SW480 (cell line): ENCODE measurements around the gene FAM135A.
A peak's percentile ranks its signal among the peaks of the same experiment; 100 is the strongest.
"Not testable (repeated sequence)": the region's sequence is repeated elsewhere in the genome, so short reads cannot be mapped to it uniquely, and the experiment has no call there.

Source experiments
- DNase-seq: peaks from one replicate; pipeline ENCODE4 v3.0.0-alpha.2; 2016; ENCODE audit warnings: low spot score

Gene FAM135A

GRCh38 chr6:70547313-70547712 is 134.0 kb downstream of the FAM135A start:
- peak; percentile 2 for DNase-seq

- DNase-seq, result no peak
These were observed 134.6 kb downstream of the FAM135A start for GRCh38 chr6:70547905-70548304.

- DNase-seq, result no peak
These were observed 136.0 kb downstream of the FAM135A start for GRCh38 chr6:70549327-70549726.

- no peak for DNase-seq
These were observed 138.3 kb downstream of the FAM135A start for GRCh38 chr6:70551566-70551965.

- not testable (repeated sequence) for DNase-seq
These were observed 139.1 kb downstream of the FAM135A start for GRCh38 chr6:70552286-70552940.

- DNase-seq, result no peak
These were observed 139.7 kb downstream of the FAM135A start for GRCh38 chr6:70552974-70553373.

- no peak for DNase-seq
These were observed 144.7 kb downstream of the FAM135A start for GRCh38 chr6:70557998-70558397.

GRCh38 chr6:70562401-70562800 is 149.1 kb downstream of the FAM135A start:
- not testable (repeated sequence) for DNase-seq

GRCh38 chr6:70563530-70563929 is 150.2 kb downstream of the FAM135A start:
- no peak for DNase-seq

- DNase-seq, result peak; percentile 80
These were observed 153.6 kb downstream of the FAM135A start, which contains the start of gene SDHAF4 for GRCh38 chr6:70566751-70567382. TSS of gene SDHAF4 (plus strand) at chr6:70566930. CDS start at chr6:70566941, 11 bp downstream.

- DNase-seq, result no peak
These were observed 161.3 kb downstream of the FAM135A start for GRCh38 chr6:70574643-70575042.

GRCh38 chr6:70575899-70576495 is 162.7 kb downstream of the FAM135A start:
- no peak for DNase-seq

- no peak for DNase-seq
These were observed 172.8 kb downstream of the FAM135A start for GRCh38 chr6:70586114-70586513.

GRCh38 chr6:70590400-70590799 is 177.1 kb downstream of the FAM135A start:
- DNase-seq, result no peak

GRCh38 chr6:70592391-70593117 is 179.2 kb downstream of the FAM135A start:
- DNase-seq, result no peak

- DNase-seq, result no peak
These were observed 179.8 kb downstream of the FAM135A start for GRCh38 chr6:70593118-70593486.

GRCh38 chr6:70599187-70599586 is 185.9 kb downstream of the FAM135A start:
- DNase-seq, result no peak

- no peak for DNase-seq
These were observed 187.7 kb downstream of the FAM135A start for GRCh38 chr6:70601014-70601413.

- no peak for DNase-seq
These were observed 190.9 kb downstream of the FAM135A start for GRCh38 chr6:70604254-70604653.

- not testable (repeated sequence) for DNase-seq
These were observed 194.1 kb downstream of the FAM135A start for GRCh38 chr6:70607371-70607770.

- not testable (repeated sequence) for DNase-seq
These were observed 195.9 kb downstream of the FAM135A start for GRCh38 chr6:70609181-70609580.
